ENCODE measurements around the gene SMIM3.

DNA sequence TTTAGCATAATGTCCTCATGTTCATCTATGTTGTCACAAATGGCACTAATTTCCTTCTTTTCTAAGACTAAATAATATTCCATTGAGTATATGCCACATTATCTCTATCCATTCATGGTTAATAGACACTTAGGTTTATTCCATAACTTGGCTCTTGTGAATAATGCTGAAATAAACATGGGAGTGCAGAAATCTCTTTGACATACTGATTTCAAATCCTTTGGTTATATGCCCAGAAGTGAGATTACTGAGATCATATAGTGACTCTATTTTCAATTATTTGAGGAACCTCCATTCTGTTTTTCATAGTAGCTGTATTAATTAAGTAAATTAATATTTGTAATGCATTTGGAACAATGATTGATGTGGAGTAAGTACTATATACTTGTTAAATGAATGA lies 13.0 kb downstream of the SMIM3 start:
- TF ChIP-seq CTCF (IDR thresholded peaks at IDR 0.05; ENCODE audit: low read length) (no peak), EZH2phosphoT487 (IDR thresholded peaks at IDR 0.05; ENCODE audit: low read length) (no peak)
